ENCODE measurements around the gene ARHGEF40.

ARHGEF40 gene

DNA sequence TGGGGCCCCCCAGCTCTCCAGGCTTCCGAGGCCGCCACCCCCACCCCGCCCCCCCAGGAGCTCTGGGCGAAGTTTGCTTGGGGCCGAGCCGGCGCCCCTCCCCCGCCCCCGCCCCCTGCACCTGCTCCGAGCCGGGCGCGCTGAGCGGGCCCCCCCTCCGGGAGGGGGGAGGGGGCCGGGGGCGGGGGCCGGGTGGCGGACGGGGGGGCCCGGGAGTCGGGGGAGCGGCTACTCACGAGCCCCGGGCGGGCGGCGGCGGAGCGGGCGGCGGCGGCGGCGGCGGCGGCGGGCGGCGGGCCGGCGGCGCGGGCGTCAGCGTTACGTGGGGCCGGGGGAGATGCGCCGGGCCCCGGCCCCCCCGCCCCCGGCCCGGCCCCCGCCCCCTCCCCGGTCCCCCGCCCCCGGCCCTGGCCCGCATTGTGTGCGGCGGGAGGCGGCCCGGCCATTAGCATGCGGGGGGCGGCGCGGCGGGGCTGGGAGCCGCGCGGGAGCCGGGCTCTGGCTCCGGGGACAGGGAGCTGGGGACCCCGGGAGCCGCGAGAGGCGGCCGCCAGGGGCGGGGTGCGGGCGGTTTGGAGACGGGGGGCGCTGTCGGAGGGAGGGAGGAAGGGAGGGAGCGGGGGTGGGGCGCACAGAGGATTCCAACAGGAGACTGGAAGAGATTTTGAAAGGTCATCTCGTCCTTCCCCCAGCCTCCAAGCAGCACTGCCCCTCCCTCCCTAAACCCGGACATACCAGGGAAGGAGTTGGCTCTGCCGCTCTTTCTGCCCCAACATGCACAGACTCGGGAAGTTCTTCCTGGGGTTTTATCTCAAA is 28.2 kb downstream of the ARHGEF40 start, which contains the start of gene ZNF219:
TSS of gene ZNF219 (minus strand) at position 580 of the 816 bp plus-strand sequence. CDS start 5,064 bp downstream, outside the sequence.
- DNase-seq (ENCODE audit: low read depth), result peak; percentile 27

DNA sequence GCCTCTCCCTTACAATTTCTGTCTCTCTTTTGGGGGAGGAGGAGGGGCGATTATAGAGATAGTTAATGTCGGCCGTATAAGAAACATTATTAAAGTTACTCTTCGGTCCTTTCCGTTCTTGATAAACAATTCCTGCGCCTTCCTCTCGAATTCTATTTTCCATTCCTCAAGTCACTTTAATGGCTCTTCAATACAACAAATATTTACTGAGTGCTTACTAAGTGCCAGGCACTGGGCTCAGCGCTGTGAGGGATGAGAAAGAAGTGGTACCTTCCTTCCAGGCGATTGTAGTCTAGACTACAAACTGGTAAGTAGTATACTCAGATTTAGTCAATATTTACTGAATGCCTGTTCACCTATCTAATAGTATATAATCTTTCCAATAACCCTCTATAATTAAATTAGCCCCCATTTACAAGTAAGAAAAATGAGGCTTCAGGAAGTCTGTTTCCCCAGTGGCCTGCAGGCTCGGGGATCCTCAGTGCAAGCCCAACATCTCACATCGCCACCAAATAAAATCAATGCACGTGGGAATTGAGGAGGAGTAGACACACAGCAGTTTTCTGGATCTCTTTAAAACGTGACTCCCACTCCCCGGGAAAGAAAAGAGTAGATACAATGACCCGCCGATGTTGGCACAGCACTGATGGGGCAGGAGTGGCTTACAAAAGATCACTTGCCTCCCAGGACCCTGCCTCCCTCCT is 28.9 kb downstream of the ARHGEF40 start:
- DNase-seq (ENCODE audit: low read depth), result no peak

DNA sequence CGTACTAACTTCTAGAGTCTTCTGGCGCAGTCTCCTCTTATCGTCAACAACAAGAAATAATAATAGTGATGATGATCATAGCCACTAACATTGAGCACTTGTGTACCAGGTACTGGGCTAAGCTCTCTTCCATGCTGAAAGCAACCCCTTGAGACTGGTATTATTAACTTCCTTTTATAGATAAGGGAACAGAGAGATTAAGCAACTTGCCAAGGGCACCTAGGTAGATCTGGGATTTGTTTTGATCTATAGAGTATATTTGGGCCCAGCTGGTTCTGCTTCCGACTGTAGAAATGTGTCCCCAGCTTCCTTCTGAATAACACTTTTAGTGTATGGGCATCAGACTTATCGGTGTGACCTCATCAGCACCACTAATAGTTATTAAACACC is 29.5 kb downstream of the ARHGEF40 start:
- DNase-seq (ENCODE audit: low read depth), result no peak

DNA sequence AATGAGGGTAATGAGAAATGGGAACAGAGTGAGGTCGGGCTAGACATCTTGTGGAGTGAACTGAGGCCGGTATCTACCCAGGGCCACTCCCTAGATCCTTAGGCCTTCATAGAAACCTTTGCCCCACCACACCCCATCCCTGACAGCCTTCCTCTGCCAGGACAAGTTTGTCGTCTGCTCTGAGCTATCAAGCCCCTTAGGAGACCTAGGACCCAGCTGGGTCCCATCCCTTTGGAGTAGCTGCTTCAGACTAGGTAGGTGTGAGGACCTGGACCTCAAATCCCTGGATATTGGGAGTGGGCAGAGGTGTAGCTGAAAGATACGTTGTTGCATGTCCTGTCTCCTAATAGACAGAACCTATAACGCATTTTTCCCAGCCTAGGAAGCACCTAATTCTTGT is 30.8 kb downstream of the ARHGEF40 start, which contains the start of gene TMEM253:
TSS of gene TMEM253 (plus strand) at position 136 of the 400 bp plus-strand sequence. CDS start 278 bp downstream, outside the sequence.
- DNase-seq (ENCODE audit: low read depth), result no peak

GRCh38 chr14:21101802-21102413 is 31.8 kb downstream of the ARHGEF40 start:
- no peak for DNase-seq (ENCODE audit: low read depth)

- DNase-seq (ENCODE audit: low read depth), result no peak
Measured at GRCh38 chr14:21102521-21103410, 32.7 kb downstream of the ARHGEF40 start.

GRCh38 chr14:21103411-21103709 is 33.3 kb downstream of the ARHGEF40 start:
- no peak for DNase-seq (ENCODE audit: low read depth)

DNA sequence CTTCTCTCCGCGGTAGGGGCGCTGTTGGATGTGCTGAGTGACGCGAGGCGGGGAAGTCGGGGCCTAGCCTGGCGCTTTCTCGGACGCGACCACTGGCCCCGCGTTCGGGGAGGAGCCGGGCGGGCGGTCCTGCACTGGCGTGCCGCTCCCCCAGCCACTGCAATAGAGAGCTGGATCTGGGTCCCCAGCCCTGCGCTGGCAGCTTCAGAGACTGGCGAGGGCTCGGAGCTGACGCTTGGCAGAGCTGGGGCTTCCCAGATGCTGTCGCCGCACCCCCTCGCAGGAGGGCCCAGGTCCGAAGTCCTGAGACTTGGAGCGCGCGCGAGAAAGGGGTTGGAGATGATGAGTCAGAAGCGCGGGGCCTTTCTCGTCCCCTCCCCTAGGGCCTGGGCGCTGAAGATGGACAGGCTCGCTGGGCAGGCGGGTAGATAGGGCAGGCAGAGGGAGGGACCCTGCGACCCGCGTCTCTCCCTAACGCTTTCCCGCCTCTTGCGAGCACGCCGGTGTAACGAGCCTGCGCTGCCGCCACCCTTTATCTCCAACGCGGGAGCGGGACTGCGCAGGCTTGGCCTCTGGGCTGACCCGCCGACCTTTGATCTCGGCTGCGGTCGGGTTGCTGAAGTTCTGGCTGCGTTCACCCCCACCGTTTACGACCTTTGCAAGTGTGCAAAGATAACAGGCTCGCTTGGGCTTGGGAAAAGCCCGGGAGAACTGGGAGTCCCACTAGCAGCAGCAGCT is 33.8 kb downstream of the ARHGEF40 start:
- DNase-seq (ENCODE audit: low read depth), result peak; percentile 83

GRCh38 chr14:21104448-21105060 is 34.5 kb downstream of the ARHGEF40 start:
- DNase-seq (ENCODE audit: low read depth), result peak; percentile 43

GRCh38 chr14:21105095-21105494 is 35.0 kb downstream of the ARHGEF40 start:
- DNase-seq (ENCODE audit: low read depth), result no peak

- no peak for DNase-seq (ENCODE audit: low read depth)
Measured at GRCh38 chr14:21106176-21106497, 36.0 kb downstream of the ARHGEF40 start.

DNA sequence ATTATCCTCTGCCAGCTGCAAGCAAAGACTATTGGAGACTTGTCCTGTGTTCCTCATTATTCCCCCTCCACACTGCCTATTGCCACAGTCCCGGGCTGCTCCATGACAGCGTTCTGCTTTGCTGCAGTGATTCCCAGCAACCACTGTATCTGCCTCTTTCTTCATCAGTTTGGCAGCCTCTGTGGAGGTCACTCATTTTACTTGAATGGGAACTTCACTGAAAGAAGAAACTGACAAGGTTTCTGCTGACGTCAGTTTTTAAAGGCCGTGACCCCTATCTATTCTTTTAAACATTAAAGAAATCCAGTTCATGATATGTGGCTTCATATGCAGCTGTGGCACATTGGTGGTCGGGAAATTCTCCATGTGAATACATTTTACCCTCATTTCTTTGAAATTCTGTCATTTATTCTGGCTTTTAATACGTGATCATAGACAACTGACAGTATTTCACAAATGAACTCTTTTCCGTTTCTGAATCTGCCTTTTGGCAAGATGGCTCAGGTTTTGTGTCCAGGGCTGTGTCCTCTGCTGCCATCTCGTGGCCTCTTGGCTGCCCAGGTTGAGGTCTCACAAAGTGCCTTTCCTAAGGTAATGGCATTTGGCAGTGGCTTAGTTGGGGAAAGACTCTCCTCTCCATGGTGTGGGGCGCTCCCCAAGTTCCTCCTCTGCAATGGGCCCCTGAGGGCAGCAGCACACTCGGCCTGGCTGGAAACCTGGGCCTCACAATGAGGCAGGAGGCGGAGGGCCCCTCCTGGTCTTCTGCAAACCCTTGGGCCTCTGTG is 36.6 kb downstream of the ARHGEF40 start:
- peak; percentile 61 for DNase-seq (ENCODE audit: low read depth)

GRCh38 chr14:21107283-21107800 is 37.2 kb downstream of the ARHGEF40 start:
- no peak for DNase-seq (ENCODE audit: low read depth)

- DNase-seq (ENCODE audit: low read depth), result no peak
Measured at GRCh38 chr14:21108791-21109190, 38.7 kb downstream of the ARHGEF40 start.

DNA sequence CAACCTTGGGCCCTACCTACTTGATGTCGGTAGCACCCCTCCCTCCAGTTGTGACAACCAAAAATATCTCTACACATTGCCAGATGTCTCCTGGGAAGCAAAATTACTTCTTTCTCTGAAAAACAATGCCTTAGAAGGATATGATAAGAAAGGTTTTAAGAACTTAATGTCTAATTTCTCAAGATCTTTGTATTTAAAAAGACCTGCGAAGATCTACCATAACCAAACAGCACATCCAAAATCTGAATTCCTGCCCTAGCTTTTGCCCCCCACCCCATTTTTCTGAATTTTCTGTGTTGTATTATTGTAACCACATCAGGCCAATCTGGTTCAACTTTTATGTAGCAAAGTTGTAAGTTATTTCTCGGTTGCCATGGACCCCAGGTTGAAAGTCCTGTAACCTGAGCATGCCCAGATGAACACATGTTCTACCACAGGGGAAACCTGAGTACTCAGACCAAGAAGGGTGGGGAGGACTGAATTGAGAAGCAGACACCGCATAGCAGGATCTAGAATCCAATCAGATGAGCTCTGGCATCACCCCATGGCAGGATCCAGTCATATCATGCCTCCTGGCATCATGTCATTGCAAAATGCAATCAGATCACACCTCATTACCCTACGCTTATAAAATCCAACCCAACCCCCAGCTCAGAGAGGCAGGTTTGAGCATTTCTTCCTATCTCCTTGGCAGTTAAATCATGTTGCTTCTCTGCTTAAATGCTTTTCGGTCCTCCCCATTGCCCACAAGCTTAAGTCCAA is 39.5 kb downstream of the ARHGEF40 start:
- no peak for DNase-seq (ENCODE audit: low read depth)

- no peak for DNase-seq (ENCODE audit: low read depth)
Measured at GRCh38 chr14:21112255-21112654, 42.2 kb downstream of the ARHGEF40 start.

- DNase-seq (ENCODE audit: low read depth), result no peak
Measured at GRCh38 chr14:21113369-21113768, 43.3 kb downstream of the ARHGEF40 start.

DNA sequence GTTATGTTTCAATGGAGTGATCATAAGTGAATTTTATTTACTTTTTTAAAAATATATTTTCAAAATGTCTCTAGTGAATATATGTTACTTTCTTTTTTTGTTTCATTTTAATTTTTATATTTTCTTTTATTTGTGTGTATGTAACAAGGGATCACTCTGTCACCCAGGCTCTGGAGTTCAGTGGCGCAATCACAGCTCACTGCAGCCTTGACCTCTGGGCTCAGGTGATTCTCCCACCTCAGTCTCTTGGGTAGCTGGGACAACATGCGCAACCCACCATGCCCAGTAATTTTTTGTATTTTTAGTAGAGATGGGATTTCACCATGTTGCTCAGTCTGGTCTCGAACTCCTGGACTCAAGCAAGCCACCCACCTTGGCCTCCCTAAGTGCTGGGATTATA is 48.8 kb downstream of the ARHGEF40 start:
- no peak for DNase-seq (ENCODE audit: low read depth)

DNA sequence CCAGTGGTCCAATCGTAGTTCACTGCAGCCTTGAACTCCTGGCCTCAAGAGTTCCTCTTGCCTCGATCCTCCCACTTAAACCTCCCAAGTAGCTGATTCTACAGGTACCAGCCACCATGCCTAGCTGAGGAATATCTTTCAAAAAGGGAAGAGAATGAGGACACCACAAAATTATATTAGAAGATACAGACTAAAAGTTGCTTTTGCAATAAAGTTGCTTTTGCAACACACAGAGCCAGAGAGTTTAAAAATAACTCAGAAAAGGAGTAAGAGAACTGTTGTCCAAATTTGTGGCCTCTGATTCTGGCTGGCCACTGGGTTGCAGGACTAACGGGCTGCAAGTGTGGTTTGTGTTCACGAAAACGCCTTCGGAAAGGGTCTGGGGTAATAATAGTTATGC is 50.6 kb downstream of the ARHGEF40 start:
- no peak for DNase-seq (ENCODE audit: low read depth)
